Fibroblast of mammary gland (primary cell): Measurements from ENCODE around the gene STK24.

Experiments used
- DNase-seq: peaks from one replicate; pipeline ENCODE4 v3.0.0-alpha.2; 2010; ENCODE audit warnings: low read depth
- H3K4me3 ChIP-seq: 2 replicates; pipeline ENCODE4 v1.5.1; 2011; ENCODE audit warnings: low read depth, mild to moderate bottlenecking, low read length, moderate library complexity; ENCODE audit not compliant: control insufficient read depth
- TF ChIP-seq, protein P1 (sequence below): conservative IDR thresholded peaks from 2 replicates; pipeline ENCODE4 v1.5.1; 2011; ENCODE audit warnings: low read depth, low read length, inconsistent platforms; ENCODE audit not compliant: control insufficient read depth, insufficient read depth

The STK24 gene

DNA sequence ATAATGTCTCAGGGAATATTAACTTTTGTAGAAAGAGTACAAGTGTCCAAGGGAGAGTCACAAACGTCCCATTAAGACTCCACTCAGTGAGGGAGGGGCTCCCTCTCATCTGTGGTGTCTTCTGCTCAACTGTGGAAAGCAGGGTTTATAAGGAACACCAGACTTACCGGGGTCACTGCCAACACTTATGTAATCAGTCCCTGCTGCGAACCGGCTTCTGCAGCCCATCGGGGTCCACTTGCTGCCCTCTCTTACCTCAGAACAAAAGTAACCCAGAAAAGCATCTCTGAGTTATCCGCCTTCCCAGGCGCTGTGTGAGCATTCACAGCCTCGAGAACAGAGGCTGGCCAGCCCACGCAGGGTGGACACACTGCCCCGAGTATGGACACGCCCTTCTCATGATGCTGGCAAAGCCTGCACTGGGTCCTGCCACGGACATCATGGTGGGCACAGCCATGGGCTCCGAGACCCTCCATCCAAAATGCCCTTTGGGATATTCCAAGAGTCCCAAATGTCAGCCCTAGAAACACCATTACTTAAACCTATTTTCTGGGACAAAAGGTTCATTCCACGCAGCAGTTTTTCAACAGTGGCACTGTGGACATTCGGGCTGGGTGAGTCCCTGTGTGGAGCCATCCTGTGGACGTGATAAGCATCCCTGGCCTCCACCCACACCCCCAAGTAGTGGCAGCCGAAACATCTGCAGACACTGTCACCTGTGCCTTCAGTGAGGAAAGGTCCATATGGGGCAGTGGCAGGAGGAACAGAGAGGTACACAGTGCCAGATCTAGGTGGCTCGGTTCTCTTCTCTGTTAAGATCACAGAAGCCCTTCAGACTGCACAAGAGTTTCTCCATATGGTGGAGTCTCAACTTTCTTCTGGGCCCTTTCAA is 63.9 kb downstream of the STK24 start:
- TF ChIP-seq, protein P1, sequence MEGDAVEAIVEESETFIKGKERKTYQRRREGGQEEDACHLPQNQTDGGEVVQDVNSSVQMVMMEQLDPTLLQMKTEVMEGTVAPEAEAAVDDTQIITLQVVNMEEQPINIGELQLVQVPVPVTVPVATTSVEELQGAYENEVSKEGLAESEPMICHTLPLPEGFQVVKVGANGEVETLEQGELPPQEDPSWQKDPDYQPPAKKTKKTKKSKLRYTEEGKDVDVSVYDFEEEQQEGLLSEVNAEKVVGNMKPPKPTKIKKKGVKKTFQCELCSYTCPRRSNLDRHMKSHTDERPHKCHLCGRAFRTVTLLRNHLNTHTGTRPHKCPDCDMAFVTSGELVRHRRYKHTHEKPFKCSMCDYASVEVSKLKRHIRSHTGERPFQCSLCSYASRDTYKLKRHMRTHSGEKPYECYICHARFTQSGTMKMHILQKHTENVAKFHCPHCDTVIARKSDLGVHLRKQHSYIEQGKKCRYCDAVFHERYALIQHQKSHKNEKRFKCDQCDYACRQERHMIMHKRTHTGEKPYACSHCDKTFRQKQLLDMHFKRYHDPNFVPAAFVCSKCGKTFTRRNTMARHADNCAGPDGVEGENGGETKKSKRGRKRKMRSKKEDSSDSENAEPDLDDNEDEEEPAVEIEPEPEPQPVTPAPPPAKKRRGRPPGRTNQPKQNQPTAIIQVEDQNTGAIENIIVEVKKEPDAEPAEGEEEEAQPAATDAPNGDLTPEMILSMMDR = no peak
- no peak for DNase-seq
- no peak overlapping the region for H3K4me3 ChIP-seq

DNA sequence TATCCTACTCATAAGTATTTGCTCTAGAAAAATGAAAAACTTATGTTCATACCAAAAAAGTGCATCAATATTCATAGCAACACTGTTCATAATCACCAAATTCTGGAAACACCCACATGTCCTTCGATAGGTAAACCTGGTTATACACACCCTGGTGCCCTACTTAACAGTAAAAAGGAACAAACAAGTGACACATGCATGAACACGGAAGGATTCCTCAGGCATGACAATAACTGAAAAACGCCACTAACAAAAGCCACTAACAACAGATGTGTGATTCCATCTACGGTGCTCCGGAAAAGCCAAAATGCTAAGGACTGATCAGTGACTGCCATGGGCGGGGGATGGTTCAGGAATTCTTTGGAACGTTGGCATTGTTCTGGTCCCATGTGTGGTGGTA is 65.5 kb downstream of the STK24 start:
- DNase-seq = no peak
- TF ChIP-seq, protein P1 = no peak
- no peak overlapping the region for H3K4me3 ChIP-seq

DNA sequence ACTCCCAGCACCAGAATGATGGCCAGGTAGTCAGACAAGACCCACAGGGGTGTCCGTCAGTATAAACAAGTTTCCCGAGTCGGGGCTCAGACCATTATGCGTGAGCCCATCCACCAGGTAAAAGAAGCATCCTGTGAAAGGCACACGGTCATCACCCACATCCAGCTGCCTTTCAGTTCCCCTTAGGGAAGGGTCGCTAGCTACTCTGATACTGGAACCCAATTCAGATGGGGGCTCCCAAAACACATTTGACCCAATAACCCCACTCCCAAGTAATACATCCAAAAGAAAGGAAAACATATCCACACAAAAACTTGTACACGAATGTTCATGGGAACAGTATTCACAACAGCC is 66.8 kb downstream of the STK24 start:
- no peak for DNase-seq
- TF ChIP-seq, protein P1 = no peak
- no peak overlapping the region for H3K4me3 ChIP-seq

DNA sequence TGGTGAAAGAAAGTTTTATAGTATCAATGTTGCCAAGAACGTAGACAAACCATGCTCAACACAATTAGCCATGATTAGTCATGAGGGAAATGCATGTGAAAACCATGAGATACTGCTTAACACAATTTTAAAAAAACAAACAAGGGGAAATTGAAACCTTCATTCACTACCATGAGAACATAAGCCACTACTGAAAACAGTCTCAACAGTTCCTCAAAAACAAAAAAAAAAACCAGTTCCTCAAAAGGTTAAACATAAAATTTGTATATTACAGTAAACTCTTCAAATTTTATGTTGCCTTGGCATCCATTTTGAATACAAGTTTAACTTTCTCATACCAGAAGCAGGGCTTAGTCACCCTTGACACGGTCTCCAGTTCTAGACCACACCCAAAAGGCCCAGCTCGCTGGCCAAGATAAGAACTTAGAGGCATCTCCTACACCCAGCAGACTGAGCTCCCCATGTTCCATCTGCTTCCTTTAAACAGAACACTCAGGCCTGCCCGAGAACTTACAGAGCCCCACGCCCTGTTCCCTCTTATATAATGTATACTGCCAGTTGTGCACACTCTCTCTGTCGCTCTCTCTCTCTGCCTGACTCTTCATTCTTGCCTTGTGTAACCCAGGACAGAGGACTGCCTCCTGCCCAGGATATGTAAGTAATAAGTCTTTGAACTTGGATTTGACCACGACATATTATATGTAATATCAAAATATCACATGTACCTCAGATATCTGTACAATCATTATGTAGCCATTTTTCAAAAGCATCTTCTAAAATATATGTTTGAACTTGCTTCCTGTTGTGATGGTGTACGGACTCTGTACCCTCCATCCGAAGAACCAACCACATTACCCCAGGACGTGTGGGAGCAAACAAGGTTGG is 67.4 kb downstream of the STK24 start:
- TF ChIP-seq, protein P1 = no peak
- peak; percentile 96 for DNase-seq
- no peak overlapping the region for H3K4me3 ChIP-seq

DNA sequence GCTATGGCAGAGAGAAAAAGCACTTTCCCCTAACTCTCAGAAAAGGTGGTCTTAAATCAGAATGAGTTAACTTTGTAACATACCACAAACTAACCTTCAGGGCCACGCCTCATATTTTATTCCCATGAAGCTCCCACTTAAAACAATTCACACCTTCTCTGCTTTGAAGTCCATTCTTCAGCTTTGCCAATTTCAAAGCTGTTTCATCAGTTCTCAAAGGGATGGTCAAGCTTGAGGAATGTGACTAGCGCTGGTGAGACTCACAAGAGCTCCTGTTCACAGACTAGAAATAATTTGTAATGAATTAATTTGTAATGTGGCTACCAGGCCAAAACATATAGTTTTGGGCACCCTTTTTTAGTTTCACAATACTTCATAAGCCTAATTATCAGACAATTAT is 68.2 kb downstream of the STK24 start:
- peak; percentile 80 for DNase-seq
- TF ChIP-seq, protein P1 = no peak
- no peak overlapping the region for H3K4me3 ChIP-seq

DNA sequence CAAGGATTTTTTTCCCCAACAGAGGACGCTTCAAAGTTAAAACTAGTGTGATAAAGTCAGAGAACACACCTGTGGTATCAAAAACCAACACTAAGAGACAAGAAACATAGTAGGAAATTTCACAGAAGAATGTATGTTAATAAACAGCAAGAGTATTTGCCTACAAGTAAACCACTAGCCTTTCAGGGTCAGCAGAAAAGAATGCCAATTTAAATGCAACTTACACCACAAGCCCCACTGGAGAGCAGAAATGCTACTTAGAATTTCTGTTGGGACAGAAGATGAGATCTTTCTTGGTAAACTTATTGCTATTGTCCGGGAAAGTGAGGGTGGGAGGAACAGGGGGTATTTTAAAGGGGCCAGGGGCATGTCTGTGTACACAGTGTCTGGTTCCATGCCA is 68.6 kb downstream of the STK24 start:
- TF ChIP-seq, protein P1 = no peak
- H3K4me3 ChIP-seq = no peak overlapping the region
- DNase-seq = peak; percentile 62
